Measurements from ENCODE around the gene UBR3. TPM values are rescaled to one million over a fixed set of nuclear protein-coding genes. Genes with fewer than 3 reads are reported as not detected.
"Not testable (repeated sequence)": the region's sequence is repeated elsewhere in the genome, so short reads cannot be mapped to it uniquely, and the experiment has no call there.

UBR3 gene
- total and polyA plus RNA-seq, 3 experiments from 2014 or later: 8.5 to 22.1 (median 21.9) TPM

DNA sequence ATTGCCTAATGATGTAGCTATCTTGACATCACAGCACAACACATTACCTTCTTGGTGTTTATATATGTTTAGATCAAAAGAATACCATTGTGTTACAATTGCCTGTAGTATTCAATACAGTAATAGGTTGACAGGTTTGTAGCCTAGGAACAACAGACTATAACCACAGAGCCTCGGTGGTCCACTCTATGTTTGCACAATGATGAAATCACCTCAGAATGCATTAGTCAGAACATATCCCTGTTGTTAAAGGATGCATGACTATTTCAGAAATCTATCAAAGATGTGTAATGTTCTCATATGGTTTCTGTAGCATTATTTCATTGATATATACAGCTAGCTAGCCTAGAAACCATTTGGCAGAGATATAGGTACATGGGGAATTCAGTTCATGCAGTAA lies 11.4 kb upstream of the UBR3 start:
- H3K27me3 Mint-ChIP-seq: no peaks in the 10 kb centered on the region
- peaks cover 12 to 44% (median 40%) of the 10 kb centered on the region in 3 donors for H3K4me1 Mint-ChIP-seq
- DNase-seq: no peak
- peak overlapping the region in 1 of 8 donors; percentile 32 for H3K27ac Mint-ChIP-seq
- H3K36me3 Mint-ChIP-seq: peaks cover 29 to 89% (median 33%) of the 10 kb centered on the region in 3 donors
- POLR2A ChIA-PET: interaction anchor here (0.5 to 1.2 kb wide), 2 partner anchors 11 to 13 kb away, joined by 3 to 4 read pairs; partner anchors contain the start of gene UBR3
- no peaks in the 10 kb centered on the region for H3K4me1 ChIP-seq (ENCODE audit: insufficient read depth, low read length)
- H3K9me3 ChIP-seq (ENCODE audit: low read length): no peaks in the 10 kb centered on the region
- no peak overlapping the region for H3K4me3 ChIP-seq (ENCODE audit: low read length)
- CTCF ChIA-PET: interaction anchor here (1.0 to 2.8 kb wide), 3 partner anchors 9 to 12 kb away, joined by 3 to 11 read pairs (median 3); partner anchors contain the start of genes METTL5 and UBR3
- H3K27ac ChIP-seq (ENCODE audit: low read depth, low read length): no peak overlapping the region
- H3K27me3 ChIP-seq (ENCODE audit: insufficient read depth, low read length, poor library complexity, severe bottlenecking): no peaks in the 10 kb centered on the region
- H3K9me3 Mint-ChIP-seq: peaks cover 0 to 2% (median 0%) of the 10 kb centered on the region in 5 donors
- H3K36me3 ChIP-seq (ENCODE audit: insufficient read depth, low read length): peaks cover 39% of the 10 kb centered on the region
- no peak overlapping the region for H3K4me3 Mint-ChIP-seq

DNA sequence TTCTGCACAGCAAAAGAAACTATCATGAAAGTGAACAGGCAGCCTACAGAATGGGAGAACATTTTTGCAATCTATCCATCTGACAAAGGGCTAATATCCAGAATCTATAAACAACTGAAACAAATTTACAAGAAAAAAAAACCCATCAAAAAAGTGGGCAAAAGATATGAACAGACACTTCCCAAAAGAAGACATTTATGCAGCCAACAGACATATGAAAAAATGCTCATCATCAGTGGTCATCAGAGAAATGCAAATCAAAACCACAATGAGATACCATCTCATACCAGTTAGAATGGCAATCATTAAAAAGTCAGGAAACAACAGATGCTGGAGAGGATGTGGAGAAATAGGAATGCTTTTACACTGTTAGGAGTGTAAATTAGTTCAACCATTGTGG lies 10.3 kb upstream of the UBR3 start:
- POLR2A ChIA-PET: not testable (repeated sequence)
- peaks cover 24 to 85% (median 24%) of the 10 kb centered on the region in 3 donors for H3K36me3 Mint-ChIP-seq
- H3K36me3 ChIP-seq (ENCODE audit: insufficient read depth, low read length): peaks cover 33% of the 10 kb centered on the region

DNA sequence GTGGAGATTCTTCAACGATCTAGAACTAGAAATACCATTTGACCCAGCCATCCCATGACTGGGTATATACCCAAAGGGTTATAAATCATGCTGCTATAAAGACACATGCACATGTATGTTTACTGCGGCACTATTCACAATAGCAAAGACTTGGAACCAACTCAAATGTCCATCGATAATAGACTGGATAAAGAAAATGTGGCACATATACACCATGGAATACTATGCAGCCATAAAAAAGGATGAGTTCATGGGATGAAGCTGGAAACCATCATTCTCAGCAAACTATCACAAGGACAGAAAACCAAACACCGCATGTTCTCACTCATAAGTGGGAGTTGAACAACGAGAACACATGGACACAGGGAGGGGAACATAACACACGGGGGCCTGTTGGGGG lies 9.9 kb upstream of the UBR3 start:
- CTCF ChIA-PET; H3K4me3 Mint-ChIP-seq; POLR2A ChIA-PET; H3K27ac ChIP-seq (ENCODE audit: low read depth, low read length); H3K4me3 ChIP-seq (ENCODE audit: low read length); H3K27me3 Mint-ChIP-seq; DNase-seq; H3K27me3 ChIP-seq (ENCODE audit: insufficient read depth, low read length, poor library complexity, severe bottlenecking); H3K4me1 ChIP-seq (ENCODE audit: insufficient read depth, low read length); H3K9me3 Mint-ChIP-seq; H3K9me3 ChIP-seq (ENCODE audit: low read length): not testable (repeated sequence)
- Mint-ChIP-seq H3K27ac (peak overlapping the region in 2 of 8 donors; percentile 34 to 58), H3K4me1 (peaks cover 22 to 57% (median 55%) of the 10 kb centered on the region in 3 donors), H3K36me3 (peaks cover 21 to 81% (median 24%) of the 10 kb centered on the region in 3 donors)
- H3K36me3 ChIP-seq (ENCODE audit: insufficient read depth, low read length): peaks cover 29% of the 10 kb centered on the region

More for the DNA sequence above, 10.3 kb upstream of the UBR3 start:
- H3K4me1 ChIP-seq (ENCODE audit: insufficient read depth, low read length); CTCF ChIA-PET; DNase-seq; H3K4me3 Mint-ChIP-seq; H3K9me3 ChIP-seq (ENCODE audit: low read length); H3K27ac ChIP-seq (ENCODE audit: low read depth, low read length); H3K27me3 ChIP-seq (ENCODE audit: insufficient read depth, low read length, poor library complexity, severe bottlenecking); H3K9me3 Mint-ChIP-seq; H3K4me3 ChIP-seq (ENCODE audit: low read length); H3K27me3 Mint-ChIP-seq: not testable (repeated sequence)
- Mint-ChIP-seq H3K4me1 (peaks cover 19 to 54% (median 51%) of the 10 kb centered on the region in 3 donors), H3K27ac (peak overlapping the region in 6 of 8 donors; percentile 30 to 61 (median 38))

DNA sequence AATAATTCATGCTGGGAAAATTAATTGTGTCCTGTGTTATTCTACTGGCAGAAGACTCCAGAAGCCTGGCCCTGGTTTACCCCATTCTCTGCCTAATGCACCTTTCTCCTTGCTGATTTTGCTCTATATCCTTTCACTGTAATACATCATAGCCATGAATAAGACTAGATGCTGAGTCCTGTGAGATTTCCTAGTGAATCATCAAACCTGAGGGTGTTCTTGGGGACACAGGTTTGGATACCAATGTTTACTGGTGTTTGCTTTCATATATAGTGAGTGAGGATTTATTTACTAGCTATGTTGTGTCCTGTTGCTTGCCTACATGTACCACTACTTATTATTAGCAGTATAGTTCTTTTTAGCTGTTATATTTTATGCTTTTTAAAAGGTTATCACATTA lies 9.0 kb upstream of the UBR3 start:
- H3K4me3 ChIP-seq (ENCODE audit: low read length): no peak overlapping the region
- Mint-ChIP-seq H3K27me3 (no peaks in the 10 kb centered on the region), H3K4me3 (no peak overlapping the region), H3K9me3 (peaks cover 0 to 2% (median 0%) of the 10 kb centered on the region in 5 donors), H3K4me1 (peaks cover 30 to 66% (median 64%) of the 10 kb centered on the region in 3 donors), H3K36me3 (peaks cover 20 to 75% (median 24%) of the 10 kb centered on the region in 3 donors), H3K27ac (peak overlapping the region in 3 of 8 donors; percentile 8 to 28 (median 13))
- peaks cover 15% of the 10 kb centered on the region for H3K4me1 ChIP-seq (ENCODE audit: insufficient read depth, low read length)
- no peak for DNase-seq
- ChIA-PET CTCF (interaction anchor here (1.1 kb wide), 1 partner anchor 9 kb away, joined by 4 read pairs; the partner anchor contains the start of gene UBR3), POLR2A (no interaction called here)
- H3K27ac ChIP-seq (ENCODE audit: low read depth, low read length): no peak overlapping the region
- peaks cover 24% of the 10 kb centered on the region for H3K36me3 ChIP-seq (ENCODE audit: insufficient read depth, low read length)
- no peaks in the 10 kb centered on the region for H3K9me3 ChIP-seq (ENCODE audit: low read length)
- no peaks in the 10 kb centered on the region for H3K27me3 ChIP-seq (ENCODE audit: insufficient read depth, low read length, poor library complexity, severe bottlenecking)

DNA sequence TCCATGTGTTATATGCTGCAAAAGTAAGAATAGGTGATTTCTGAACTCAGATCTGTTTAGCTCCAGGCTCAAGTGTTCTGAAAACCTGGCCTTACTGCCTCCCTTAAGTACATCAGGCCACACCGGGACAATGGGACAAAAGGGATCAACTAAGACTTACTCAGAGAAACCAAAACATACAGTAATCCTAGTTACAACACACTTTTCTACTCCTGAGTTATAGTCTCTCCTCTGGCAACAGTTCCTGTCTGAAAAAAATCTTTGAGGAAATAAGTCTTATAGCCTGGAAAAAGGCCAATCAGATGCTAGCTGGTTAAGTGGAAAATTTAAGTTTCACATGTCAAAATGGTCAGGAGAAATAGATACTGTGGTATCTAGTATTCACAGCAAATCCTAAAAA lies 8.1 kb upstream of the UBR3 start:
- CTCF ChIA-PET: interaction anchor here (1.1 kb wide), 1 partner anchor 8 kb away, joined by 4 read pairs; the partner anchor contains the start of gene UBR3
- Mint-ChIP-seq H3K27ac (peak overlapping the region in 5 of 8 donors; percentile 5 to 58 (median 43)), H3K9me3 (peaks cover 0 to 2% (median 0%) of the 10 kb centered on the region in 5 donors), H3K4me3 (no peak overlapping the region), H3K4me1 (peaks cover 37 to 75% (median 72%) of the 10 kb centered on the region in 3 donors), H3K27me3 (no peaks in the 10 kb centered on the region), H3K36me3 (peaks cover 20 to 71% (median 24%) of the 10 kb centered on the region in 3 donors)
- no peak for DNase-seq
- Histone ChIP-seq H3K4me3 (ENCODE audit: low read length) (no peak overlapping the region), H3K36me3 (ENCODE audit: insufficient read depth, low read length) (peaks cover 20% of the 10 kb centered on the region), H3K27ac (ENCODE audit: low read depth, low read length) (no peak overlapping the region), H3K27me3 (ENCODE audit: insufficient read depth, low read length, poor library complexity, severe bottlenecking) (no peaks in the 10 kb centered on the region), H3K4me1 (ENCODE audit: insufficient read depth, low read length) (peaks cover 23% of the 10 kb centered on the region), H3K9me3 (ENCODE audit: low read length) (no peaks in the 10 kb centered on the region)
- POLR2A ChIA-PET: no interaction called here

DNA sequence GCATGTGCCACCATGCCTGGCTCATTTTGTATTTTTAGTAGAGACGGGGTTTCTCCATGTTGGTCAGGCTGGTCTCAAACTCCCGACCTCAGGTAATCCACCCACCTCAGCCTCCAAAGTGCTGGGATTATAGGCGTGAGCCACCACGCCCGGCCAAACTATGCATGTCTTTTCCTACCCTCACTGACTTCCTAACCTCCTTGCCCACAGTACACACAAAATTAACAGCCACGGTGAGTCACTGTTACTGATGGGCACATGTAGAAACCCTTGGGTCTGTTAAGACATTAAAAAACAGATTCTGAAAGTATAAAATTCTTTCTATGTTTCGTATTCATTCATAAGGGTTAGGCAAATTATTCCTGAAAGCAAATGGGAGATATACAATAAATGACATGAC lies 7.2 kb upstream of the UBR3 start:
- POLR2A ChIA-PET; CTCF ChIA-PET; H3K27ac ChIP-seq (ENCODE audit: low read depth, low read length); H3K27me3 ChIP-seq (ENCODE audit: insufficient read depth, low read length, poor library complexity, severe bottlenecking); H3K9me3 ChIP-seq (ENCODE audit: low read length); H3K27me3 Mint-ChIP-seq; H3K9me3 Mint-ChIP-seq; DNase-seq; H3K4me3 ChIP-seq (ENCODE audit: low read length): not testable (repeated sequence)
- Mint-ChIP-seq H3K27ac (peak overlapping the region in 6 of 8 donors; percentile 14 to 78 (median 38)), H3K4me3 (peak overlapping the region in 2 of 7 donors; percentile 20 to 37), H3K4me1 (peaks cover 43 to 81% (median 79%) of the 10 kb centered on the region in 3 donors), H3K36me3 (peaks cover 20 to 70% (median 24%) of the 10 kb centered on the region in 3 donors)
- Histone ChIP-seq H3K4me1 (ENCODE audit: insufficient read depth, low read length) (peaks cover 27% of the 10 kb centered on the region), H3K36me3 (ENCODE audit: insufficient read depth, low read length) (peaks cover 16% of the 10 kb centered on the region)

DNA sequence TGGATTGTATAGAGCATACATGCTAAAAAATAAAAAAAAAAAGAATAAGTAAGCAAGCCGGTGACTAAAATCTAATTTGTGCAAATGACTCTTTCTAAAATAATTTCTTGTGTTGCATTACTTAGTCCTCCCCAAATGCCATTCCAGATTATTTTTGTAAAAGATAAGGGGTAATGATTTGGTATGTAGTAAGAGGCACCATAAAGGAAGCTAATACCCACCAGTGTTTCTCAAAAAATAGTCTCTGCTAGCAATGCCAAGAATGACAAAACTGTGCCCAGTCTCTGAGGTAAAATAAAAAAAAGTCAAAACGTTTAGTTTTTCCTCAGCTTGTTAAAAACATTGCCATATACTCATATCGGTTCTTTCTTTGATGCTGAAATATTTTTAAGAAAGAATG lies 5.2 kb upstream of the UBR3 start:
- Mint-ChIP-seq H3K4me1 (peaks cover 43 to 79% (median 75%) of the 10 kb centered on the region in 3 donors), H3K36me3 (peaks cover 12 to 51% (median 16%) of the 10 kb centered on the region in 3 donors), H3K27me3 (no peaks in the 10 kb centered on the region), H3K4me3 (peak overlapping the region in 3 of 7 donors; percentile 0 to 34 (median 33)), H3K27ac (peak overlapping the region in 3 of 8 donors; percentile 2 to 82 (median 62)), H3K9me3 (peaks cover 0 to 2% (median 0%) of the 10 kb centered on the region in 5 donors)
- Histone ChIP-seq H3K9me3 (ENCODE audit: low read length) (no peaks in the 10 kb centered on the region), H3K4me3 (ENCODE audit: low read length) (no peak overlapping the region), H3K27me3 (ENCODE audit: insufficient read depth, low read length, poor library complexity, severe bottlenecking) (no peaks in the 10 kb centered on the region), H3K36me3 (ENCODE audit: insufficient read depth, low read length) (peaks cover 10% of the 10 kb centered on the region), H3K27ac (ENCODE audit: low read depth, low read length) (no peak overlapping the region), H3K4me1 (ENCODE audit: insufficient read depth, low read length) (peaks cover 29% of the 10 kb centered on the region)
- CTCF ChIA-PET: no interaction called here
- no peak for DNase-seq
- POLR2A ChIA-PET: no interaction called here

DNA sequence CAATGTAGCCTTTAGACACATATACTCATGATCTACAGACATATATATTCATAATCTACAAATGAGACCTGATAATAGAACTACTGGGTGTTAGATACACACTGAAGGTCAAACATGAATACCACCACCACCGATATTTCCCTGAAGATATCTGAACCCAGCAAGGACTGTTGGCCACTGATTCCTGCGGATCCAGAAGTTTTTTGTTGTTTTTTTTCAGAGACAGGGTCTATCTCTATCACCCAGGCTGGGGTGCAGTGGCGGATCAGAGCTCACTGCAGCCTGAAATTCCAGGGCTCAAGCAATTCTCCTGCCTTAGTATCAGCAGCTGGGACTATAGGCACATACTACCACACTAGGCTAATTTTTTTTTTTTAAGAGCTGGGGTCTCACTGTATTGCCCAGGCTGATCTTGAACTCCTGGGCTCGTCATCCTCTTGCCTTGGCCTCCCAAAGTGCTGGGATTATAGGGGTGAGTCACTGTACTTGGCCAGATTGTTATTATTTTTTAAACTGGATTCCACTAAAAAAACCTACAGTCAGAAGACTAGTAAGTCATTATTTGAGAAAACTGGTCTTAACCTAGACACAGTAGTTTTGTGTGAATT lies 4.4 kb upstream of the UBR3 start:
- CTCF ChIA-PET: interaction anchor here (3.5 kb wide), 1 partner anchor 22 kb away, joined by 14 read pairs; no protein-coding TSS in a partner anchor
- Histone ChIP-seq H3K4me3 (ENCODE audit: low read length) (no peak overlapping the region), H3K27ac (ENCODE audit: low read depth, low read length) (no peak overlapping the region), H3K36me3 (ENCODE audit: insufficient read depth, low read length) (peaks cover 8% of the 10 kb centered on the region), H3K27me3 (ENCODE audit: insufficient read depth, low read length, poor library complexity, severe bottlenecking) (no peaks in the 10 kb centered on the region), H3K4me1 (ENCODE audit: insufficient read depth, low read length) (peaks cover 29% of the 10 kb centered on the region), H3K9me3 (ENCODE audit: low read length) (no peaks in the 10 kb centered on the region)
- peaks cover 6 to 46% (median 10%) of the 10 kb centered on the region in 3 donors for H3K36me3 Mint-ChIP-seq
- POLR2A ChIA-PET: interaction anchor here (2.3 kb wide), 1 partner anchor 24 kb away, joined by 15 read pairs; the partner anchor contains the start of gene SSB
- DNase-seq: no peak
- H3K27me3 Mint-ChIP-seq: no peaks in the 10 kb centered on the region
- peak overlapping the region; percentile 59 to 86 (median 73) for H3K4me3 Mint-ChIP-seq
- H3K9me3 Mint-ChIP-seq: no peaks in the 10 kb centered on the region
- H3K27ac Mint-ChIP-seq: peak overlapping the region in 7 of 8 donors; percentile 36 to 82 (median 53)
- peaks cover 43 to 76% (median 73%) of the 10 kb centered on the region in 3 donors for H3K4me1 Mint-ChIP-seq
